Prostate gland (tissue), 2 donors: Measurements from ENCODE around the gene PGBD5. TPM values are rescaled to one million over a fixed set of nuclear protein-coding genes. Genes with fewer than 3 reads are reported as not detected.

Experiments used
- DNase-seq: peaks from one replicate; pipeline ENCODE4 v3.0.0-alpha.2; 2019; ENCODE audit warnings: low spot score
- H3K27ac ChIP-seq, 2 donors: fragments of 200-600 bp; sonication (generic); 2 replicates each; pipeline ENCODE4 v1.5.1; 2017 to 2019
- H3K27me3 ChIP-seq: fragments of 200-600 bp; sonication (generic); replicated peaks from 2 replicates; pipeline ENCODE4 v1.5.1; 2019; ENCODE audit not compliant: insufficient read depth
- H3K36me3 ChIP-seq, 2 donors: fragments of 200-600 bp; sonication (generic); 1 replicate in 1 of 2; 2 replicates in 1 of 2; pipeline versions ENCODE4 v1.5.1 to v1.8.1; 2017 to 2019
- H3K4me1 ChIP-seq: fragments of 200-600 bp; sonication (generic); replicated peaks from 2 replicates; pipeline ENCODE4 v1.5.1; 2019
- H3K4me3 ChIP-seq, 2 donors: fragments of 200-600 bp; sonication (generic); 2 replicates each; pipeline ENCODE4 v1.5.1; 2017 to 2019
- H3K9me3 ChIP-seq: fragments of 200-600 bp; sonication (generic); 2 replicates; pipeline ENCODE4 v1.5.1; 2017
- POLR2A ChIP-seq: fragments of 450-650 bp; IDR thresholded peaks from one replicate; pipeline ENCODE4 v1.6.1; 2016; ENCODE audit warnings: antibody characterized with exemption, mild to moderate bottlenecking
- POLR2AphosphoS5 ChIP-seq: sonication (generic); formaldehyde crosslinking; IDR thresholded peaks from one replicate; pipeline ENCODE4 v1.6.1; 2017; ENCODE audit warnings: antibody characterized with exemption
- WGBS: methylation state at CpG from one replicate; pipeline ENCODE4 v1.1.5; 2018; 5-methylcytosine and 5-hydroxymethylcytosine counted together
- intact Hi-C: fragments of 100-400 bp; cut with DNase I; formaldehyde crosslinking; loops from one replicate; pipeline ENCODE4 v1.14.2; 2022
- total RNA-seq, 2 donors: library from RNA; depleted of rRNA; stranded (reverse); fragments of >200 nt; gene quantifications; one replicate each; pipeline ENCODE4 v1.1.0, GENCODE V29; 2016
- TF ChIP-seq, protein P1 (sequence below), 4 experiments: fragments of 200-600 bp in 2 of 4; fragments of 450-650 bp in 2 of 4; sonication (generic) in 2 of 4; IDR thresholded peaks; 1 replicate in 3 of 4; 2 replicates in 1 of 4; pipeline ENCODE4 v1.5.1; 2016 to 2019; ENCODE audit warnings: antibody characterized with exemption in 4 of 4, mild to moderate bottlenecking in 2 of 4, moderate library complexity in 2 of 4

The PGBD5 gene
- total RNA-seq, 2 donors from 2014 or later: 0.55 to 8.8 TPM

- Histone ChIP-seq H3K27ac (no peak overlapping the region), H3K4me1 (no peaks in the 10 kb centered on the region), H3K36me3 (no peaks in the 10 kb centered on the region), H3K27me3 (no peaks in the 10 kb centered on the region), H3K4me3 (no peak overlapping the region), H3K9me3 (no peaks in the 10 kb centered on the region)
- no peak for DNase-seq
- 74% methylated on average over 5 of the region's 5 CpGs for WGBS
- intact Hi-C loops: no loop called here
- no peak for TF ChIP-seq POLR2AphosphoS5
- TF ChIP-seq, protein P1, sequence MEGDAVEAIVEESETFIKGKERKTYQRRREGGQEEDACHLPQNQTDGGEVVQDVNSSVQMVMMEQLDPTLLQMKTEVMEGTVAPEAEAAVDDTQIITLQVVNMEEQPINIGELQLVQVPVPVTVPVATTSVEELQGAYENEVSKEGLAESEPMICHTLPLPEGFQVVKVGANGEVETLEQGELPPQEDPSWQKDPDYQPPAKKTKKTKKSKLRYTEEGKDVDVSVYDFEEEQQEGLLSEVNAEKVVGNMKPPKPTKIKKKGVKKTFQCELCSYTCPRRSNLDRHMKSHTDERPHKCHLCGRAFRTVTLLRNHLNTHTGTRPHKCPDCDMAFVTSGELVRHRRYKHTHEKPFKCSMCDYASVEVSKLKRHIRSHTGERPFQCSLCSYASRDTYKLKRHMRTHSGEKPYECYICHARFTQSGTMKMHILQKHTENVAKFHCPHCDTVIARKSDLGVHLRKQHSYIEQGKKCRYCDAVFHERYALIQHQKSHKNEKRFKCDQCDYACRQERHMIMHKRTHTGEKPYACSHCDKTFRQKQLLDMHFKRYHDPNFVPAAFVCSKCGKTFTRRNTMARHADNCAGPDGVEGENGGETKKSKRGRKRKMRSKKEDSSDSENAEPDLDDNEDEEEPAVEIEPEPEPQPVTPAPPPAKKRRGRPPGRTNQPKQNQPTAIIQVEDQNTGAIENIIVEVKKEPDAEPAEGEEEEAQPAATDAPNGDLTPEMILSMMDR (IDR thresholded peaks at IDR 0.05): no peak
- no peak for TF ChIP-seq POLR2A
Measured at GRCh38 chr1:230349020-230349393, 77.1 kb downstream of the PGBD5 start.

DNA sequence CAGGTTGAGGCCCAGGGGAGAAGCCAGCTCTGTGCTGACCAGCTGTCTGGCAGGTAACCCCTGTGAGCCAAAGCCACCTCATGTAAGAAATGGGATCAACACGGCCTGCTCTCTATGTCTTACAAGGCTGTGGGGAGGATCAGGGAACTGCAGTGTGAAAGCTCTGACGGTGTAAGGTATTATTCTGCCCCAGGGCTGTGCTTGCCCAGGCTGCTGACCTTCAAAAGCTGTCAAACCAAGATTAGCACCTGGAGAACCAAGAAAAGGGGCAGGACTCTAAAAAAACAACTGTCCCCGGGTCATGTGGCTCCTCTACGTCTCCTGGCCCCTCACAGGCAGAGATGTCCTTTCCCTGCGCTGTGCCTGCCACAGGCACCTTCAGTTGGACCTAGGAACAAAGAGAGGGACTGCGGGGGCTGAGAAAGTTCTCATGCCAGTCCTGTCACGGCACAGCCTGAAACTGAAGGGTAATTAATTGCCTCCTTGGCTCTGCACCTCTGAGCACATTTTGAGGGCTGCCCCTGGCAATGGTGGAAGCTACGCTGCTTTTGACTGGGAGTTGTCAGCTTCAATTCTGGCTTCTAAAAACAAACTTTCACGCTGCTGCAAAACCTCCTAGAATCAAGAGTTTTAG, 77.6 kb downstream of the PGBD5 start:
- DNase-seq: no peak
- H3K4me1 ChIP-seq: no peaks in the 10 kb centered on the region
- 50% methylated on average over 9 of the region's 9 CpGs for WGBS
- intact Hi-C loops: no loop called here
- no peak overlapping the region for H3K27ac ChIP-seq
- H3K36me3 ChIP-seq: no peaks in the 10 kb centered on the region
- H3K27me3 ChIP-seq: no peaks in the 10 kb centered on the region
- no peak for TF ChIP-seq POLR2A
- no peak for TF ChIP-seq POLR2AphosphoS5
- TF ChIP-seq, protein P1 (IDR thresholded peaks at IDR 0.05): no peak
- H3K9me3 ChIP-seq: no peaks in the 10 kb centered on the region
- H3K4me3 ChIP-seq: no peak overlapping the region

- Histone ChIP-seq H3K4me3 (no peak overlapping the region), H3K36me3 (no peaks in the 10 kb centered on the region), H3K27ac (no peak overlapping the region), H3K27me3 (no peaks in the 10 kb centered on the region), H3K9me3 (no peaks in the 10 kb centered on the region), H3K4me1 (no peaks in the 10 kb centered on the region)
- TF ChIP-seq, protein P1 (IDR thresholded peaks at IDR 0.05): no peak
- TF ChIP-seq POLR2A (no peak), POLR2AphosphoS5 (no peak)
- intact Hi-C loops: no loop called here
- no peak for DNase-seq
- WGBS: 94% methylated on average over 7 of the region's 7 CpGs
Measured at GRCh38 chr1:230347896-230348295, 78.2 kb downstream of the PGBD5 start.

DNA sequence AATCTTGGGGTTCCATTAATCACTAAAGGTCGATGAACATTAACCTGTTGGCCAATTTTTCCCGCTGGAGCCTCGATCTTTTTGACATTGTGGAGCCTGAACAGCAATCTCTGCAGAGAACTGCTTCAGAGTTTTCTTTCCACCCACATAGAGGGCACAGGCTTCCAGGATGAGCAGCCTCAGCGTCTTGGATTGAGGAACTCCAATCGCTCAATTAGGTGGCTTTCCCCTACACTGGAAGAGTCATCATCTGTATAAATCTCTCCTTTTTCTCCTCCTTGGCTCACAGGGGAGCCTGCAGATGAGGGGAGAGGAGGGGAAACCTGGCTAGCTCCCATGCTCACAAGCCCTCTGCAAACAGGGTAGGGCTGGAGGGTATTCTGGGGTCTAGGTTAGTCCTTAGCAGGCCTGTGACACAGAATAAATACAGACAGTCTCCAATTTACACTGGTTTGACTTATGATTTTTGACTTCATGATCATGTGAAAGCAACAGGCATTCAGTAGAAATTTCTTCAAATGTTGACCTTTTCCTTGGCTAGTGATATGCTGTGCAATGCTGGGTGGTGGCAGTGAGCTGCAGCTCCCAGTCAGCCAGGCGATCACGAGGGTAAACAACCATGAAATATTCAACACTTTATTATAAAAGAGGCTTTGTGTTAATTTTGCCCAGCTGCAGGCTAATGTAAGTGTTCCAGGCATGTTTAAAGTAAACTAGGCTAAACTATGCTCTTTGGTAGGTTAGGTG, 80.8 kb downstream of the PGBD5 start:
- H3K4me1 ChIP-seq: no peaks in the 10 kb centered on the region
- H3K27me3 ChIP-seq: no peaks in the 10 kb centered on the region
- 74% methylated on average over 7 of the region's 7 CpGs for WGBS
- intact Hi-C loops: no loop called here
- no peak overlapping the region for H3K27ac ChIP-seq
- no peaks in the 10 kb centered on the region for H3K36me3 ChIP-seq
- H3K4me3 ChIP-seq: no peak overlapping the region
- no peak for DNase-seq
- TF ChIP-seq, protein P1 (IDR thresholded peaks at IDR 0.05): no peak
- no peak for TF ChIP-seq POLR2A
- TF ChIP-seq POLR2AphosphoS5: no peak
- H3K9me3 ChIP-seq: no peaks in the 10 kb centered on the region

DNA sequence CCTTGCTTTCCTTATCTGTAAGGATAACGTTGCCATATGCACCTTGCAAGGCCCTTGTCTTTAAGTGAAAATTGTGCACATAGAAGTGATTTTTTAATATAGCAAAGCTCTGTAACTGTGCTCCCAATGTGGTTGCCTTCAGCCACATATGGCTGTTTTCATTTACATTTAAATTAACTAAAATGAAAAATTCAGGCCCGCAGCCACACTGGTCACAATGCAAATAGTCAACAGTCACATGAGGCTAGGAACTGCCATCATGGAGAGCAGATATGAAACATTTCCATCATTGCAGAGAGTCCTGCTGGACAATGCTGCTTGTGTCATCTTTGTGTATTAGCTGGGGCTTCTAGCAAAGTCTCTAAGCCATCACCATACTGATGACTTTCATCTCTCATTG, 83.4 kb downstream of the PGBD5 start:
- 86% methylated on average over 2 of the region's 2 CpGs for WGBS

More for the DNA sequence above, 83.4 kb downstream of the PGBD5 start:
- Histone ChIP-seq H3K9me3 (no peaks in the 10 kb centered on the region), H3K36me3 (no peaks in the 10 kb centered on the region), H3K27me3 (no peaks in the 10 kb centered on the region), H3K27ac (no peak overlapping the region), H3K4me3 (no peak overlapping the region), H3K4me1 (no peaks in the 10 kb centered on the region)
- no peak for DNase-seq
- intact Hi-C loops: no loop called here
- TF ChIP-seq POLR2AphosphoS5: no peak
- TF ChIP-seq, protein P1 (IDR thresholded peaks at IDR 0.05): no peak
- no peak for TF ChIP-seq POLR2A
